ENCODE results near the gene G3BP2.
"Not testable (repeated sequence)": the region's sequence is repeated elsewhere in the genome, so short reads cannot be mapped to it uniquely, and the experiment has no call there.

DNA sequence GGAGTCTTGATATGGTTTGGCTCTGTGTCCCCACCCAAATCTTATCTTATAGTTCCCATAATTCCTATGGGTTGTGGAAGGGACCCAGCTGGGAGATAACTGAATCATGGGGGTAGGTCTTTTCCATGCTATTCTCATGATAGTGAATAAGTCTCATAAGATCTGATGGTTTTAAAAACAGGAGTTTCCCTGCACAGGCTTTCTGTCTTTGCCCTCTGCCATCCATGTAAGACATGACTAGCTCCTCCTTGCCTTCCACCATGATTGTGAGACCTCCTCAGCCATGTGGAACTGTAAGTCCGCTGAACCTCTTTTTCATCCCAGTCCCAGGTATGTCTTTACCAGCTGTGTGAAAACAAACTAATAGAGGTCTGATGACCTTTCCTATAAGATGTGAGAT is 13.9 kb upstream of the G3BP2 start:
- TF ChIP-seq, protein P1, sequence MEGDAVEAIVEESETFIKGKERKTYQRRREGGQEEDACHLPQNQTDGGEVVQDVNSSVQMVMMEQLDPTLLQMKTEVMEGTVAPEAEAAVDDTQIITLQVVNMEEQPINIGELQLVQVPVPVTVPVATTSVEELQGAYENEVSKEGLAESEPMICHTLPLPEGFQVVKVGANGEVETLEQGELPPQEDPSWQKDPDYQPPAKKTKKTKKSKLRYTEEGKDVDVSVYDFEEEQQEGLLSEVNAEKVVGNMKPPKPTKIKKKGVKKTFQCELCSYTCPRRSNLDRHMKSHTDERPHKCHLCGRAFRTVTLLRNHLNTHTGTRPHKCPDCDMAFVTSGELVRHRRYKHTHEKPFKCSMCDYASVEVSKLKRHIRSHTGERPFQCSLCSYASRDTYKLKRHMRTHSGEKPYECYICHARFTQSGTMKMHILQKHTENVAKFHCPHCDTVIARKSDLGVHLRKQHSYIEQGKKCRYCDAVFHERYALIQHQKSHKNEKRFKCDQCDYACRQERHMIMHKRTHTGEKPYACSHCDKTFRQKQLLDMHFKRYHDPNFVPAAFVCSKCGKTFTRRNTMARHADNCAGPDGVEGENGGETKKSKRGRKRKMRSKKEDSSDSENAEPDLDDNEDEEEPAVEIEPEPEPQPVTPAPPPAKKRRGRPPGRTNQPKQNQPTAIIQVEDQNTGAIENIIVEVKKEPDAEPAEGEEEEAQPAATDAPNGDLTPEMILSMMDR (IDR thresholded peaks at IDR 0.05; ENCODE audit: poor library complexity), result not testable (repeated sequence)
- not testable (repeated sequence) for TF ChIP-seq EZH2phosphoT487 (IDR thresholded peaks at IDR 0.05; ENCODE audit: low read depth, severe bottlenecking, unreplicated experiment)
